Measurements from ENCODE around the gene SMYD3. TPM values are rescaled to one million over a fixed set of nuclear protein-coding genes. Genes with fewer than 3 reads are reported as not detected.
"Not testable (repeated sequence)": the region's sequence is repeated elsewhere in the genome, so short reads cannot be mapped to it uniquely, and the experiment has no call there.

SMYD3 gene
- total and polyA plus RNA-seq, 11 donors = 6.3 to 12.1 (median 9.5) TPM

DNA sequence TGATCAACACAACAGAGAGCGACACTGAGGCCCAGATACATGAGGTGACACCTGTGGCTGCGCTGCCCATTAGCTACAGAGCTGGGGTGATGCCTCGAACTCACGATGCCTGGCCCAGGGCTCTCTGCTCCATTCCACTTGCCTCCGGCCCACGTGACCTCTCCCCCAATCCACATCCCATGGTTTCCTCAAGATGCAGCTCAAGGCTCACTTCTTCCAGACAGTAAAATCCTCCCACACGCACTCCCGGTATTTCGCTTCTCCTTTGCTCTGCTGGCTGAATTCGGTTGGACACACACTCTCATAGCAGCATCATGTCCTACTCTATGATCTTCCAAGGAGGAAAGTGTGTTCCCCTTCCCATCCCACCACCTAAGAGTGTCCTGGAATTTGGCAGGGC, 679.8 kb downstream of the SMYD3 start:
- H3K9me3 ChIP-seq = no peaks in the 10 kb centered on the region
- H3K4me3 ChIP-seq = no peak overlapping the region
- H3K27me3 ChIP-seq = no peaks in the 10 kb centered on the region
- no peaks in the 10 kb centered on the region for H3K36me3 ChIP-seq
- WGBS, 4 donors = 94 to 96% (median 95%) methylated on average over 9 to 10 of the region's 10 CpGs
- no peak for TF ChIP-seq POLR2A (IDR thresholded peaks at IDR 0.05)
- TF ChIP-seq, protein P1, sequence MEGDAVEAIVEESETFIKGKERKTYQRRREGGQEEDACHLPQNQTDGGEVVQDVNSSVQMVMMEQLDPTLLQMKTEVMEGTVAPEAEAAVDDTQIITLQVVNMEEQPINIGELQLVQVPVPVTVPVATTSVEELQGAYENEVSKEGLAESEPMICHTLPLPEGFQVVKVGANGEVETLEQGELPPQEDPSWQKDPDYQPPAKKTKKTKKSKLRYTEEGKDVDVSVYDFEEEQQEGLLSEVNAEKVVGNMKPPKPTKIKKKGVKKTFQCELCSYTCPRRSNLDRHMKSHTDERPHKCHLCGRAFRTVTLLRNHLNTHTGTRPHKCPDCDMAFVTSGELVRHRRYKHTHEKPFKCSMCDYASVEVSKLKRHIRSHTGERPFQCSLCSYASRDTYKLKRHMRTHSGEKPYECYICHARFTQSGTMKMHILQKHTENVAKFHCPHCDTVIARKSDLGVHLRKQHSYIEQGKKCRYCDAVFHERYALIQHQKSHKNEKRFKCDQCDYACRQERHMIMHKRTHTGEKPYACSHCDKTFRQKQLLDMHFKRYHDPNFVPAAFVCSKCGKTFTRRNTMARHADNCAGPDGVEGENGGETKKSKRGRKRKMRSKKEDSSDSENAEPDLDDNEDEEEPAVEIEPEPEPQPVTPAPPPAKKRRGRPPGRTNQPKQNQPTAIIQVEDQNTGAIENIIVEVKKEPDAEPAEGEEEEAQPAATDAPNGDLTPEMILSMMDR (IDR thresholded peaks at IDR 0.05) = no peak
- ATAC-seq = no peak
- intact Hi-C loops (cut with DNase I) = loop anchor here in 4 of 10 donors (5.0 to 10.0 kb wide), 3 partner anchors 170 to 178 kb away; no protein-coding TSS in a partner anchor
- H3K4me1 ChIP-seq = peaks cover 0 to 6% (median 0%) of the 10 kb centered on the region in 12 donors
- no peak overlapping the region for H3K27ac ChIP-seq
- no peak for DNase-seq

DNA sequence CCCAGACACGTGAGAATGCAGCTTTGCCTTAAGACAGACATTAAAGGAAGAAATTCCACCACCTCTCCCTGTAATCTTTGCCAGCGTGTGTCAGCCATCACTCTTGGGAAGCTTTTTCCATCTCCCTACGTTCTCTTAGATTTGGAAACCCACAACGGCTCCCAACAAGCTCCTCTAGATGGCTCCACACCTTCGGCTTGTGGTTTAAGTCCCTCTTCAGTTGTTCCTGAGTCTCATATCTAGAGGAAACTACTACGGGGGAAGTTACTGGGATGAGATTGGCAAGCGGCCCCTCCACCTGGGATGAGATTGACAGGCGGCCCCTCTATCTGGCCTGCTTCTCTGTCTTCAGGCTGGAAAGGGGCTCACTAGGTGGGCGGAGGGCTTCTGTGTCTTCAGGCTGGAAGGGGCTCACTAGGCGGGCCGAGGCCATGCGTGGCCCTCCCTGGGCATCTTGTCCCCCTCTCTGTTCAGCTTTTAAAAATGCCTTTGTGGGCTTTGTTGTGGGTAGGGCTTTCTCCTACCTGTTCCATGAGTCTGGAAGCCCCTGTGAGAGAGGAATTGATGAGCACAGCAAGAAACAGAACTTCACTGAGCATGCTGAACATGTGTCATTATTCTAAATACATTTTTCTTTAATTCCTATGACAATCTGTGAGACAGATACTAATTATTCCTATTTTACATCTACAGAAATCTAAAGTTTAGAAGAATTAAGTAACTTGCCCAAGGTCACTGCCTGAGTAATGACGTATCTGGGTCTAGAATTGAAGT, 681.8 kb downstream of the SMYD3 start:
- H3K27me3 ChIP-seq = no peaks in the 10 kb centered on the region
- H3K9me3 ChIP-seq = no peaks in the 10 kb centered on the region
- peak in 3 of 4 donors; percentile 69 to 86 (median 69) for ATAC-seq
- TF ChIP-seq POLR2A (IDR thresholded peaks at IDR 0.05) = no peak
- TF ChIP-seq, protein P1 (IDR thresholded peaks at IDR 0.05) = peak in 10 of 12 donors; percentile 16 to 52 (median 36)
- no peaks in the 10 kb centered on the region for H3K4me1 ChIP-seq
- 62 to 68% (median 65%) methylated on average over 12 to 13 of the region's 13 CpGs for WGBS, 4 donors
- DNase-seq = peak in 2 of 5 donors; percentile 13 to 34
- no peak overlapping the region for H3K4me3 ChIP-seq
- H3K27ac ChIP-seq = no peak overlapping the region
- intact Hi-C loops (cut with DNase I) = loop anchor here in 8 of 10 donors (1.0 to 10.0 kb wide), 5 partner anchors 172 to 179 kb away; no protein-coding TSS in a partner anchor
- H3K36me3 ChIP-seq = no peaks in the 10 kb centered on the region

DNA sequence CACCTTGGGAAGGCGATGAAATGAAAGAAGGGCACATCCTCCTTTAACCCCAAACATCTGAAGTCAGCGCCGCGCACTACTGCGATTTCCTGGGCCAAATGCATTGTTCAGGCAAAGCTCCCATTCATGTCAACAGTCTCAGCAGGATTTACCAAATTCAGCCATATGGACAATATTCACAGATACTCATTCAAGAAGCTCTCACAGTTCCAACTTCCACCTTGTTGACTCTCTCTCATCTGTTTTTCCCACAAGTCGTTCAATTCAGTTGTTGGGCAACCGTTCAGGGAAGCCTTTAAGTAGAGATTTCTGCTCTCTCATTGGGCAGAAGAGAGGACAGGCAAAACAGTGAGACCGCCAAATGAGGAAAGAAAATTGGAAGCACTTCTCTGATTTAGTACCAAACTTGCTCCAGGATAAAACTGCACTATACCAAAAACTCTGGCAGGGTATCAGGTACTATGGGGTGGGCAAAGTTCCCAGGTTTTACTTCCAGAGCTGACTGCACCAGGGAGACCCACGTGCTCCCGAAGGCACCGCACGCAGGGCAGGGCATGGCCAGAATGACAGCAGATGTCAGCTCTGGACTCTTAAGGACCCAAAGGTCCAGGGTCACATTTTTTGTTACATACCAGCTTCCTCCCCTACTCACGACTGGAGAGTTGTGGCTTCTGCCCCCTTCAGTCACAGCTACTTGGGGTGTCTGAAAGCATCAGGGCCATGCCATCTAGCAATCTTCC, 683.5 kb downstream of the SMYD3 start:
- H3K36me3 ChIP-seq = no peaks in the 10 kb centered on the region
- no peak overlapping the region for H3K27ac ChIP-seq
- 92 to 95% (median 94%) methylated on average over 13 of the region's 13 CpGs for WGBS, 4 donors
- DNase-seq (no peak), ATAC-seq (no peak)
- TF ChIP-seq POLR2A (IDR thresholded peaks at IDR 0.05) = no peak
- TF ChIP-seq, protein P1 (IDR thresholded peaks at IDR 0.05) = no peak
- H3K27me3 ChIP-seq = no peaks in the 10 kb centered on the region
- H3K9me3 ChIP-seq = no peaks in the 10 kb centered on the region
- intact Hi-C loops (cut with DNase I) = loop anchor here in 2 of 10 donors (2.0 to 10.0 kb wide), 2 partner anchors 179 to 181 kb away; no protein-coding TSS in a partner anchor
- no peaks in the 10 kb centered on the region for H3K4me1 ChIP-seq
- H3K4me3 ChIP-seq = no peak overlapping the region

DNA sequence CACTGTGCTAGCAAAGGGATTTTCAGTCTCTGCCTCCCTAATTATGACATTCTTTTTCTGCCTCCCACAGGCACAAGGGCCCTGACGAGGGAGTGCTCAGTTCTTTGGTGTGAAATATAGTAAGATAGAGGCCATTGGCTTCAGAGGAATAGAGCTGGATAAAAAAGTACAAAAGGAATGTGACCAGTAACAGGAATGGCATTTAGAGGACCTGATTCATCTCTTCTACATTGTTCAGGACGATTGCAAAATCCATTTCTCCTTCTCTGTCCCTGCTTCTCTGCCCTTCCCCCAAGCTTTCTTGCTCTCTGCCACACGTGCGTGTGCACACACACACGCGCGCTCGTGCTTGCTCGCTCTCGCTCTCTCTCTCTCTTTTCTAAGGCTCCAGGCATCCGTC, 684.1 kb downstream of the SMYD3 start:
- no peaks in the 10 kb centered on the region for H3K4me1 ChIP-seq
- H3K27ac ChIP-seq = no peak overlapping the region
- H3K9me3 ChIP-seq = no peaks in the 10 kb centered on the region
- peak in 1 of 4 donors; percentile 64 for ATAC-seq
- no peaks in the 10 kb centered on the region for H3K36me3 ChIP-seq
- TF ChIP-seq POLR2A (IDR thresholded peaks at IDR 0.05) = no peak
- no peak overlapping the region for H3K4me3 ChIP-seq
- intact Hi-C loops (cut with DNase I) = loop anchor here in 1 of 10 donors (10.0 kb wide), 1 partner anchor 182 kb away; no protein-coding TSS in a partner anchor
- WGBS, 4 donors = 87 to 89% (median 88%) methylated on average over 11 of the region's 11 CpGs
- H3K27me3 ChIP-seq = no peaks in the 10 kb centered on the region
- no peak for DNase-seq

DNA sequence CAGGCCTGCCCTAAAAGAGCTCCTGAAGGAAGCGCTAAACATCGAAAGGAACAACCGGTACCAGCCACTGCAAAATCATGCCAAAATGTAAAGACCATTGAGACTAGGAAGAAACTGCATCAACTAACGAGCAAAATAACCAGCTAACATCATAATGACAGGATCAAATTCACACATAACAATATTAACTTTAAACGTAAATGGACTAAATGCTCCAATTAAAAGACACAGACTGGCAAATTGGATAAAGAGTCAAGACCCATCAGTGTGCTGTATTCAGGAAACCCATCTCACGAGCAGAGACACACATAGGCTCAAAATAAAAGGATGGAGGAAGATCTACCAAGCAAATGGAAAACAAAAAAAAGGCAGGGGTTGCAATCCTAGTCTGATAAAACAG, 688.7 kb downstream of the SMYD3 start:
- DNase-seq; intact Hi-C loops (cut with DNase I): not testable (repeated sequence)

DNA sequence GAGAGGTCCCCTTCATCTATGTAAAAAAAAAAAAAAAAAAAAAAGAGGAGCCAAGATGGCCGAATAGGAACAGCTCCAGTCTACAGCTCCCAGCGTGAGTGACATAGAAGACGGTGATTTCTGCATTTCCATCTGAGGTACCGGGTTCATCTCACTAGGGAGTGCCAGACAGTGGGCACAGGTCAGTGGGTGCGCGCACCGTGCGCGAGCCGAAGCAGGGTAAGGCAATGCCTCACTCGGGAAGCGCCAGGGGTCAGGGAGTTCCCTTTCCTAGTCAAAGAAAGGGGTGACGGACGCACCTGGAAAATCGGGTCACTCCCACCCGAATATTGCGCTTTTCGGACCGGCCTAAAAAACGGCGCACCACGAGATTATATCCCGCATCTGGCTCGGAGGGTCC, 690.6 kb downstream of the SMYD3 start:
- H3K4me1 ChIP-seq; intact Hi-C loops (cut with DNase I); H3K4me3 ChIP-seq; H3K27me3 ChIP-seq; H3K36me3 ChIP-seq; ATAC-seq; H3K27ac ChIP-seq; DNase-seq; H3K9me3 ChIP-seq: not testable (repeated sequence)
- WGBS, 4 donors = 93 to 96% (median 95%) methylated on average over 24 of the region's 24 CpGs

More for the DNA sequence above, 688.7 kb downstream of the SMYD3 start:
- H3K4me1 ChIP-seq, H3K27me3 ChIP-seq, ATAC-seq, H3K36me3 ChIP-seq, H3K9me3 ChIP-seq, H3K27ac ChIP-seq, H3K4me3 ChIP-seq: not testable (repeated sequence)
- 89 to 99% (median 93%) methylated on average over 5 of the region's 6 CpGs for WGBS, 4 donors

All from heart left ventricle (tissue), 16 donors.